GM19452 (cell line): ENCODE results near the gene MPO.

Experiments used
- ATAC-seq: cut with Tn5 transposase; IDR thresholded peaks from one replicate; pipeline ENCODE4 v1.9.1; 2021; ENCODE audit not compliant: unreplicated experiment

MPO gene

GRCh38 chr17:58238147-58238634 is 42.5 kb downstream of the MPO start, which contains the start of gene LPO:
Gene LPO, plus strand, starts transcription at chr17:58238584. Its CDS starts 4,396 bp downstream, at chr17:58242980.
- no peak for ATAC-seq

- ATAC-seq, result no peak
These were observed 44.3 kb downstream of the MPO start for GRCh38 chr17:58236394-58236793.

GRCh38 chr17:58235821-58236220 is 44.9 kb downstream of the MPO start:
- no peak for ATAC-seq

GRCh38 chr17:58234512-58234911 is 46.2 kb downstream of the MPO start:
- ATAC-seq, result no peak

- ATAC-seq, result no peak
These were observed 47.2 kb downstream of the MPO start for GRCh38 chr17:58233543-58233942.

GRCh38 chr17:58232707-58233156 is 48.0 kb downstream of the MPO start:
- ATAC-seq, result peak; percentile 88

- ATAC-seq, result no peak
These were observed 49.1 kb downstream of the MPO start for GRCh38 chr17:58231641-58232040.

- no peak for ATAC-seq
These were observed 50.9 kb downstream of the MPO start for GRCh38 chr17:58229881-58230280.

GRCh38 chr17:58229384-58229783 is 51.4 kb downstream of the MPO start:
- ATAC-seq, result no peak

- ATAC-seq, result no peak
These were observed 52.1 kb downstream of the MPO start for GRCh38 chr17:58228679-58229078.

GRCh38 chr17:58227733-58228132 is 53.0 kb downstream of the MPO start:
- ATAC-seq, result no peak

GRCh38 chr17:58224315-58224714 is 56.4 kb downstream of the MPO start:
- ATAC-seq, result no peak
